HG03025 (cell line): ENCODE measurements around the gene GNG13.

ENCODE experiments used
- ATAC-seq: cut with Tn5 transposase; IDR thresholded peaks from one replicate; pipeline ENCODE4 v1.9.1; 2021; ENCODE audit warnings: mild to moderate bottlenecking, moderate library complexity; ENCODE audit not compliant: unreplicated experiment, low FRiP score

Gene GNG13

GRCh38 chr16:815861-816260 lies 15.3 kb upstream of the GNG13 start:
- no peak for ATAC-seq

- no peak for ATAC-seq
Measured at GRCh38 chr16:814974-815373, 14.4 kb upstream of the GNG13 start.

DNA sequence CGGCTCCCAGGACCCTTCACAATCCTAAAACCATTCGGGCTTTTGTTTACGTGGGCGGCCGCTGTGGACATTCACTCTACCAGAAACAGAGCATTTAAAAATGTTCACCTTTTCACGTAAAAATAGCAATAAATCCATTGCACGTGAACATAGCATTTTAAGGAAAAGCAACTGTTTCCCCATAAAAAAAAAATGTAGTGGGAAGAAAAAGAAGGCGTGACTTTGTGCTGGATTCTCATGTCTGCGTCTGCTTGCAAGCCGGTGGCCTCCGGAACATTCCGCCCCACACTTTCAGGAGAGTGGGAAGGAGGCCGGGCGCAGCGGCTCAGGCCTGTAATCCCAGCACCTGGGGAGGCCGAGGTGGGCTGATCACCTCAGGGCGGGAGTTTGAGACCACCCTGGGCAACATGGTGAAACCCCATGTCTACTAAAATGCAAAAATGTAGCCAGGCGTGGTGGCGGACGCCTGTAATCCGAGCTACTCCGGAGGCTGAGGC lies 13.4 kb upstream of the GNG13 start:
- no peak for ATAC-seq

DNA sequence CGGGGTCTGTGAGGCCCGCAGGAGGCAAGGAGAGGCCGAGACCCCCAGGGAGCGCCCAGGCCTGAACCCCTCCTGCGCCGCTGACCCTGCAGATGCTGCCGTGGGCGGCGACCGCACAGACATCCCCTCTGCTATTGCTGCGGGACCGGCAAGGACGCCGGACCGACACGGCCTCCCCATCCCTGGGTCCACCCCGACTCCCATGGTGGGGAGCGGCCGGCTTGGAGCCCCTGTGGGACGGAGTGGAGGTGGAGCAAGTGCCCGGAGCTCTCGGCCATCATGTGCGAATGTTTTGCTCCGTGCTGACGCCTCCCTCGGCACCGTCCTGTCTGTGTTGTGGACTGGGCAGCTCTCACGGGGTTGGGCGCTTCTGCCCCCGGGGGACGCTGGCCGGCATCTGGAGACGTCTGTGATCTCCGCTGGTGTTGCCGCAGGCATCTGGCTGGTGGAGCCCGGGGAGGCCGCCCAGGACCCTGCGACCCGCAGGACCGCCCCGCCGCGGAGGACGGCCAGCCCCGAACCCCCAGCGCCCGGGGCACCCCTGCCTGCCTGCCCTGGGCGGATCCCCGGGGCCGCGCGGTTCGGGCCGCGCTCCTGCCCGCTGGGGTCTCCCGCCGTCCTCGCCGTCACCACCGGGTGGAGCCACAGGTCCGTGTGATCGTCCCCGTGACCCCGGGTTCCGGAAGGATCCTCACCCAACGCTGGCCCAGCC lies 12.8 kb upstream of the GNG13 start:
- ATAC-seq, result no peak

DNA sequence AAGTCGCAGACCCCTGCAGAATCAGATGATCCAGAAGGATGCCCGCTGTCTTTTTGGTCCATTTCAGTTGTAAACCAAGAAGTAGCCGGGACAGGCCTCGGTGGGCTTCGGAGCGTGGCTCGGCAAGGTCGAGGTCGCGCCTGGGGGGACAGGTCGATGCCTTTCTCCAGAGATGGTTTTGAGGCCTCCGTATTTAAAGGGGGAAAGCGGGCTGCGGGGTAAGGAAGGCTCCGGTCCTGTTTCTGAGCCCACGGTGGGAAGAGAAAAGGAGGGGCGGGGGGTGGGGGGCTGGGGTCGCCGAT lies 7.5 kb upstream of the GNG13 start:
- no peak for ATAC-seq

DNA sequence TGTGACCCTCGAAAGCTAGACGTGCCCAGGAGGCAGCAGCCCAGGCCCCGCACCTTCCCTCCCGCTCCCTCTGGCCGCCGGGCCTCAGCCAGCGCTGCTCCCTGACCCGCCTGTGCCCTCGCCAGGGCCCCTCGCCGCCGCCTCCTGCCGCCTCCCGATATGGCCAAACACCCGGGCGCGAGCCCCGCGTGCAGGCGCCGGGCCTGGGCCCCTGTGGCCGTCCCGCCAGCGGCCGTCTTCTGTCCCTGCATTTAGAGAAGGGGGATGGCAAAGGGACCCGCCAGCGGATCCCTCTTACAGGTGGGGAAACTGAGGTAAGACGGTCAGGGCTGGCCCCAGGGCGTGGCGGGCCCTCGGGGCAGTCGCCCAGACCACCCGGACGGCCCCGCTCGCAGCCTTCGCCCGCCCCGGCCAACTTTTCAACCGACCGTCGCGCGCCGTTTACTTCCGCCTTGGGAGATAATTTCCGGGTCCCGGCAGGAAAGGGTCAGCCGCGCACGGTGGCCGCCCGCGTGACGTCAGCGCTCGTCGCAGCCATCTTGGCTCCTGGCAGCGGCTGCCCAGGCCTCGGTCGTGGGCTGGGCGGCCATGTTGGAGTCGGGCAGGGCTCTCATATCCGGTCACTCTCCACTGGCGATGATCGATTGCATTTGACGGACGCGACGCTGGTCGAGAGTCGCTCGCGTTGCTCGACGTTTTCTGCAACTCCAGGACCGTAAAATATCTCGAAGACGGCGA lies 7.0 kb upstream of the GNG13 start:
- ATAC-seq, result peak; percentile 88

GRCh38 chr16:805474-805873 lies 4.9 kb upstream of the GNG13 start:
- no peak for ATAC-seq

GRCh38 chr16:804193-805048 lies 3.9 kb upstream of the GNG13 start:
- no peak for ATAC-seq

DNA sequence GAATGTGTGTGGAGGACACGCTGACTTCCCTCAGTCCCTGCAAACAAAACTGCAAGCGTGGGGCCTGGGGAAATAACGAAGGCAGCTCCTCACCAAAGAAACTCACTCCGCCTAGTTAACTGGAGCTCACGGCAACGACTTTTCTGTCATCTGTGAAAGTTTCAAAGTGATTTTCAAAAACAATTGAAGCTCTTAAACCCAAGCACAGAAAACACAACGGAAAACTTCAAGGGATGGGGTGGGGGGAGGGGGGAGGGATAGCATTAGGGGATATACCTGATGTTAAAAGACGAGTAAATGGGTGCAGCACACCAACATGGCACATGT lies 3.2 kb upstream of the GNG13 start:
- ATAC-seq, result no peak

- no peak for ATAC-seq
Measured at GRCh38 chr16:802914-803753, 2.6 kb upstream of the GNG13 start.

DNA sequence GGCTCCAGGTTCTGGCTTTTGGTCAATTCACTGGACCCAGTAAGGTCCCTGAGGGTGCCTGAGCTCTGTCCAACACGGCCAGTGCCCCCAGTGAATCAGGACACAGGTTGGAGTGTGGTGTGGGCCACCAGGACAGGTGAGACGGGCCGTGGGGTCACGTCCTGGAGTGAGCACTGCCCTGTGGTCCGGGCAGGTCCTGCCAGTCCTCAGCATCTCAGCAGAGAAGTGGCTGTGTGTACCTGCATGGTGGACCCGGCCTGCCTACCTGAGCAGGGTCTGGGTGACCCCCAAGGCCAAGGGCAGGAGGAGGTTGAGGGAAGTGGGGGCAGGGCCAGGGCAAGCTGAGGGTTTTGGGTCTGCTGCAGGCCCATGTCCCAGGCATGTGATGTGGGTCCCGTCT lies 1.9 kb upstream of the GNG13 start:
- no peak for ATAC-seq

GRCh38 chr16:801584-802363 lies 1.2 kb upstream of the GNG13 start:
- no peak for ATAC-seq

DNA sequence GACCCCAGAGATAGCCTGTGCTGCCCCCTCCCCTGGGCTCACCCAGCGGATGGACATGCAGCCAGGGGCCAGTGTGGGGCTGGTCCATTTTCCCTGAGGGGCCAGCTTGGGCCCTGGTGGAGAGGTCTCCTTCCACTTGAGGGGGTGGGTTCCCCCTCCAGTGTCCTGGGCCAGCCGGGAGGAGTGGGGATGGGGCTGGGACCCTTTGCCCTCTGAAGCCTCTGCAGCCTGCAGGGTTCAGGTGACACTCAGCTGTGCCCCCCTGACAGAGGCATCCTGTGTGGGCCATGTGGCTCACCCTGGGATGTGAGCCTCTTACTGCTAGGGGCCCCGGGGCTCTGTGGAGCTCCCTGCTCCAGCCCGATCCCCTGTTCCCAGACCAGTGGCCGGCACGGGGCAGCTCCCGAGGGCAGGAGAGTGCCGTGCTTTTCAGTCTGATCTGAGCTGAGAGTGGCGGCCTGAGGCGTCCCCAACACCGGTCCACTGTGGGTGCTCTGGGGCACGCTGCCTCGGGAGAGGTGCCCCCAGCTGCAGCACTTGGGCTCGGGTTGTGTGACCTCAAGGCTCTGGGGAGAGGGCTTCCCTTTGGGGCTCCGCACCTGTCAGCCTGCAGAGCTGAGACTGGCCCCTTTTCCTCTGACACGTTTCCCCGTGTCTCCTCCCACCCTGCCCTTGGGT lies 439 bp upstream of the GNG13 start:
- ATAC-seq, result no peak

- no peak for ATAC-seq
Measured at GRCh38 chr16:799111-799947, 1.2 kb downstream of the GNG13 start.

DNA sequence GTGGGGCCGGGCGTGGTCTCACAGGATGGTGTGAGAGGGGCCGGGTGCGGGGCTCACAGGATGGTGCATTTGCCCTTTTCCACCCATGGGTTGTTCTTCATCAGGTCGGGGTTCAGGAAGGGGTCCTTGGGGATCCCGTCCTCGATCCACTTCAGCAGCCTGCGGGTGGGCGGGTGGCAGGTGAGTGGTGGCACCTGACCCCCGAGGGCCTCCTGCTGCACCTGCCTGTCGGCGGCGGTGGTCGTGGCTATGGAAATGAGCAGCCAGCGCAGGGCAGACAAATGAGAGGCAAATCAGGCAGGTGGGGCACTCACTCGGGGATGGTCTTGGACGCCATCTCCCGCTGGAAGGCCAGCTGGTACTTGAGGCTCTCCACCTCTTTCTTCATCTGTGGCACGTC lies 1.9 kb downstream of the GNG13 start:
- no peak for ATAC-seq

GRCh38 chr16:797686-798085 lies 2.8 kb downstream of the GNG13 start:
- ATAC-seq, result no peak

DNA sequence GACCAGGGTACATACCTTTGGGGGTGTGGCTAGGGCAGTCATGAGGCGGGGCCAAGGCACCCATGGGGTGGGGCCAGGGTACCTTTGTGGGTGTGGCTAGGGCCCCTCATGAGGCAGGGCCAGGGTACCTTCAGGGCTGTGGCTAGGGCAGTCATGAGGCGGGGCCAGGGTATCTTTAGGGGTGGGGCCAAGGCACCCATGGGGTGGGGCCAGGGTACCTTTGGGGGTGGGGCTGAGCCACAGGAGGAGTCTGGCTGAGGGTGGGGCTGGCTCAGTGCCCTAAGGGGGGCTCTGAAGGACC lies 3.5 kb downstream of the GNG13 start:
- no peak for ATAC-seq

GRCh38 chr16:796296-797119 lies 4.0 kb downstream of the GNG13 start:
- no peak for ATAC-seq
